Nephron progenitor cell (in vitro differentiated cells): ENCODE measurements around the gene GNB4.

Experiments used
- DNase-seq: peaks from one replicate; pipeline ENCODE4 v3.0.0; 2021
- H3K27ac Mint-ChIP-seq: 2 replicates; pipeline ENCODE4 v1.8.0; 2021; ENCODE audit warnings: mild to moderate bottlenecking, moderate library complexity, mixed read lengths
- H3K27me3 Mint-ChIP-seq: 2 replicates; pipeline ENCODE4 v1.8.0; 2021; ENCODE audit warnings: mild to moderate bottlenecking, low read depth, mixed read lengths; ENCODE audit not compliant: poor library complexity
- H3K36me3 Mint-ChIP-seq: 2 replicates; pipeline ENCODE4 v1.8.0; 2021; ENCODE audit warnings: low read depth, mixed read lengths
- H3K4me1 Mint-ChIP-seq: 2 replicates; pipeline ENCODE4 v1.8.0; 2021; ENCODE audit warnings: mixed read lengths
- H3K4me3 Mint-ChIP-seq: 2 replicates; pipeline ENCODE4 v1.8.0; 2021; ENCODE audit warnings: mild to moderate bottlenecking, moderate library complexity, mixed read lengths
- H3K9me3 Mint-ChIP-seq: 2 replicates; pipeline ENCODE4 v1.8.0; 2021; ENCODE audit warnings: mild to moderate bottlenecking, moderate library complexity, mixed read lengths
- CTCF ChIP-seq: fragments of 200-600 bp; sonication (generic); IDR thresholded peaks from 2 replicates; pipeline ENCODE4 v1.5.0; 2021; ENCODE audit warnings: antibody characterized with exemption

The GNB4 gene

GRCh38 chr3:179455954-179456353 lies 4.7 kb upstream of the GNB4 start:
- Mint-ChIP-seq H3K27me3 (peaks cover 6% of the 10 kb centered on the region), H3K27ac (no peak overlapping the region), H3K4me3 (no peak overlapping the region), H3K36me3 (no peaks in the 10 kb centered on the region), H3K9me3 (no peaks in the 10 kb centered on the region), H3K4me1 (peaks cover 9% of the 10 kb centered on the region)
- TF ChIP-seq CTCF, result no peak
- DNase-seq, result no peak

GRCh38 chr3:179454887-179455286 lies 3.6 kb upstream of the GNB4 start:
- Mint-ChIP-seq H3K36me3 (no peaks in the 10 kb centered on the region), H3K27me3 (peaks cover 6% of the 10 kb centered on the region), H3K4me3 (no peak overlapping the region), H3K27ac (no peak overlapping the region), H3K4me1 (peaks cover 17% of the 10 kb centered on the region), H3K9me3 (no peaks in the 10 kb centered on the region)
- no peak for DNase-seq
- no peak for TF ChIP-seq CTCF

GRCh38 chr3:179453967-179454366 lies 2.7 kb upstream of the GNB4 start:
- DNase-seq, result no peak
- peaks cover 26% of the 10 kb centered on the region for H3K4me1 Mint-ChIP-seq
- no peak overlapping the region for H3K27ac Mint-ChIP-seq
- peaks cover 6% of the 10 kb centered on the region for H3K27me3 Mint-ChIP-seq
- no peak overlapping the region for H3K4me3 Mint-ChIP-seq
- no peaks in the 10 kb centered on the region for H3K36me3 Mint-ChIP-seq
- no peaks in the 10 kb centered on the region for H3K9me3 Mint-ChIP-seq
- TF ChIP-seq CTCF, result no peak

GRCh38 chr3:179452872-179453271 lies 1.6 kb upstream of the GNB4 start:
- Mint-ChIP-seq H3K4me1 (peaks cover 27% of the 10 kb centered on the region), H3K4me3 (no peak overlapping the region), H3K36me3 (peaks cover under 1% of the 10 kb centered on the region), H3K27me3 (peaks cover 6% of the 10 kb centered on the region), H3K27ac (no peak overlapping the region), H3K9me3 (no peaks in the 10 kb centered on the region)
- no peak for TF ChIP-seq CTCF
- no peak for DNase-seq

DNA sequence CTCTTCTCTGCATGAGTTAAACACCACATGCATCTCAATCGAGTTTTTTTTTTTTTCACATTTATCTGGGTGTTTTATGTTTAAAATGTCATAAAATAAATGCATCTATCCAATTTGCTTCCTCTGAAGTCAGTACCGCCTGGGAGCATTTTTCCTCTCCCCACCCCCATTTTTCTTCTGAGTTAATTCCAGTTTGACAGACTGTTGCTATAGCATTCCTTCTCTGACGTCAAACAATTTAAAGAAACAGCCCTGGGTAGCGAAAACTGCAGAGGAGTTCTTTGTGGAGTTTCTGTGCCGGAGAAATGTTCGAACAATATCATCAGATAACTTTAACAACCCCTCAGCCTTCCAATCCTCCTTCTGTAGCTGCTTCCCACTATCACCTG lies 900 bp upstream of the GNB4 start:
- Mint-ChIP-seq H3K27me3 (peaks cover 6% of the 10 kb centered on the region), H3K4me1 (peaks cover 27% of the 10 kb centered on the region), H3K4me3 (peak overlapping the region; percentile 88), H3K36me3 (peaks cover 5% of the 10 kb centered on the region), H3K9me3 (no peaks in the 10 kb centered on the region), H3K27ac (peak overlapping the region; percentile 14)
- DNase-seq, result no peak
- TF ChIP-seq CTCF, result no peak

- H3K27me3 Mint-ChIP-seq, result peaks cover 6% of the 10 kb centered on the region
- H3K4me1 Mint-ChIP-seq, result peaks cover 33% of the 10 kb centered on the region
- peaks cover 10% of the 10 kb centered on the region for H3K36me3 Mint-ChIP-seq
- H3K4me3 Mint-ChIP-seq, result peak overlapping the region; percentile 96
- no peak for DNase-seq
- no peaks in the 10 kb centered on the region for H3K9me3 Mint-ChIP-seq
- no peak for TF ChIP-seq CTCF
- peak overlapping the region; percentile 92 for H3K27ac Mint-ChIP-seq
These were observed 387 bp downstream of the GNB4 start for GRCh38 chr3:179450901-179451264.
